Measurements from ENCODE around the gene ZNF106. TPM values are rescaled to one million over a fixed set of nuclear protein-coding genes. Genes with fewer than 3 reads are reported as not detected.
A peak's percentile ranks its signal among the peaks of the same experiment; 100 is the strongest.

The ZNF106 gene
- polyA plus RNA-seq, 3 donors, result 29.0 to 121 (median 69.2) TPM

GRCh38 chr15:42491539-42492225 is 741 bp upstream of the ZNF106 start:
- no peak for TF ChIP-seq CTCF (IDR thresholded peaks at IDR 0.05)
- no peaks in the 10 kb centered on the region for H3K27me3 ChIP-seq (ENCODE audit: control insufficient read depth in 2 of 2, insufficient read depth in 2 of 2, low read length in 2 of 2)
- H3K4me1 ChIP-seq (ENCODE audit: control insufficient read depth in 1 of 2, insufficient read depth in 2 of 2, low read length in 2 of 2), result peaks cover 72 to 78% of the 10 kb centered on the region in 2 donors
- peak overlapping the region; percentile 86 for H2AFZ ChIP-seq (ENCODE audit: insufficient read depth, low read depth, low read length, poor library complexity, severe bottlenecking)
- peaks cover 88% of the 10 kb centered on the region for H3K79me2 ChIP-seq (ENCODE audit: insufficient read depth, low read length)
- H3K4me3 Mint-ChIP-seq, result peak overlapping the region; percentile 91 to 92
- peaks cover 0 to 6% of the 10 kb centered on the region in 2 donors for H3K36me3 ChIP-seq (replicated peaks in 1 of 2; ENCODE audit: control insufficient read depth in 1 of 2, insufficient read depth in 2 of 2, low read length in 2 of 2)
- peaks cover 45% of the 10 kb centered on the region for H4K20me1 ChIP-seq (ENCODE audit: insufficient read depth, low read length)
- H3K9ac ChIP-seq (ENCODE audit: insufficient read depth, low read length, poor library complexity, severe bottlenecking), result peak overlapping the region; percentile 89
- no peaks in the 10 kb centered on the region for H3K9me3 Mint-ChIP-seq
- DNase-seq, result no peak
- peak overlapping the region; percentile 97 to 99 (median 98) for H3K27ac Mint-ChIP-seq
- no peaks in the 10 kb centered on the region for H3K9me3 ChIP-seq (replicated peaks in 1 of 2; ENCODE audit: control insufficient read depth in 1 of 2, insufficient read depth in 1 of 2, low read length in 2 of 2)
- peak overlapping the region; percentile 89 to 99 for H3K27ac ChIP-seq (ENCODE audit: low read depth in 1 of 2, low read length in 2 of 2)
- H3K27me3 Mint-ChIP-seq (ENCODE audit: low read depth in 3 of 3), result peaks cover 0 to 3% (median 0%) of the 10 kb centered on the region in 3 donors
- peaks cover 68% of the 10 kb centered on the region for H3K4me1 Mint-ChIP-seq
- H3K36me3 Mint-ChIP-seq, result peaks cover 9 to 15% of the 10 kb centered on the region in 2 donors
- intact Hi-C loops (cut with micrococcal nuclease), result loop anchor here (5.0 to 10.0 kb wide), 2 partner anchors 431 to 433 kb away; partner anchors contain the start of gene TTBK2 (in 2 of the 2)
- H3K4me2 ChIP-seq (replicated peaks; ENCODE audit: extremely low read depth, low read length, poor library complexity, severe bottlenecking), result peak overlapping the region; percentile 83
- H3K4me3 ChIP-seq (replicated peaks in 1 of 3; ENCODE audit: low read depth in 2 of 3, low read length in 3 of 3), result peak overlapping the region; percentile 84 to 100 (median 95)
- 93% methylated on average over 3 of the region's 18 CpGs for WGBS (ENCODE audit: insufficient coverage)

GRCh38 chr15:42490291-42490670 is 660 bp downstream of the ZNF106 start:
- Mint-ChIP-seq H3K27me3 (ENCODE audit: low read depth in 3 of 3) (peaks cover 0 to 5% (median 0%) of the 10 kb centered on the region in 3 donors), H3K4me3 (peak overlapping the region; percentile 91 to 92), H3K9me3 (no peaks in the 10 kb centered on the region), H3K27ac (peak overlapping the region; percentile 97 to 99 (median 98)), H3K4me1 (peaks cover 61% of the 10 kb centered on the region), H3K36me3 (peaks cover 11 to 22% of the 10 kb centered on the region in 2 donors)
- intact Hi-C loops (cut with micrococcal nuclease), result loop anchor here (5.0 to 10.0 kb wide), 2 partner anchors 432 to 435 kb away; partner anchors contain the start of gene TTBK2 (in 2 of the 2)
- peak overlapping the region; percentile 83 for H3K4me2 ChIP-seq (replicated peaks; ENCODE audit: extremely low read depth, low read length, poor library complexity, severe bottlenecking)
- peak overlapping the region; percentile 89 for H3K9ac ChIP-seq (ENCODE audit: insufficient read depth, low read length, poor library complexity, severe bottlenecking)
- peak in 2 of 3 donors; percentile 46 to 61 for DNase-seq
- 3% methylated on average over 6 of the region's 11 CpGs for WGBS (ENCODE audit: insufficient coverage)
- H3K4me3 ChIP-seq (replicated peaks in 1 of 3; ENCODE audit: low read depth in 2 of 3, low read length in 3 of 3), result peak overlapping the region; percentile 84 to 100 (median 95)
- H3K27me3 ChIP-seq (ENCODE audit: control insufficient read depth in 2 of 2, insufficient read depth in 2 of 2, low read length in 2 of 2), result no peaks in the 10 kb centered on the region
- peaks cover 53% of the 10 kb centered on the region for H4K20me1 ChIP-seq (ENCODE audit: insufficient read depth, low read length)
- H3K27ac ChIP-seq (ENCODE audit: low read depth in 1 of 2, low read length in 2 of 2), result peak overlapping the region; percentile 89 to 99
- no peak for TF ChIP-seq CTCF (IDR thresholded peaks at IDR 0.05)
- H2AFZ ChIP-seq (ENCODE audit: insufficient read depth, low read depth, low read length, poor library complexity, severe bottlenecking), result peak overlapping the region; percentile 86
- H3K4me1 ChIP-seq (ENCODE audit: control insufficient read depth in 1 of 2, insufficient read depth in 2 of 2, low read length in 2 of 2), result peaks cover 64 to 69% of the 10 kb centered on the region in 2 donors
- H3K79me2 ChIP-seq (ENCODE audit: insufficient read depth, low read length), result peaks cover 89% of the 10 kb centered on the region
- peaks cover 5 to 19% of the 10 kb centered on the region in 2 donors for H3K36me3 ChIP-seq (replicated peaks in 1 of 2; ENCODE audit: control insufficient read depth in 1 of 2, insufficient read depth in 2 of 2, low read length in 2 of 2)
- no peaks in the 10 kb centered on the region for H3K9me3 ChIP-seq (replicated peaks in 1 of 2; ENCODE audit: control insufficient read depth in 1 of 2, insufficient read depth in 1 of 2, low read length in 2 of 2)

Measured in CD14-positive monocyte (primary cell).